Thyroid gland (tissue), 4 donors: Measurements from ENCODE around the gene SPAG7.

Experiments used
- CTCF ChIP-seq, 6 experiments: fragments of 200-600 bp in 3 of 6; fragments of 450-650 bp in 3 of 6; sonication (generic) in 3 of 6; IDR thresholded peaks; one replicate each; pipeline ENCODE4 v1.5.1; 2016 to 2019; ENCODE audit warnings: antibody characterized with exemption in 6 of 6, mild to moderate bottlenecking in 2 of 6, inconsistent platforms in 1 of 6, moderate library complexity in 1 of 6
- POLR2A ChIP-seq, 2 donors: fragments of 450-650 bp; IDR thresholded peaks; one replicate each; pipeline ENCODE4 v1.6.1; 2017; ENCODE audit warnings: antibody characterized with exemption in 2 of 2, mild to moderate bottlenecking in 2 of 2, moderate library complexity in 1 of 2

GRCh38 chr17:5002121-5002788 is 34.6 kb upstream of the SPAG7 start:
- TF ChIP-seq POLR2A (IDR thresholded peaks at IDR 0.05) (no peak), CTCF (IDR thresholded peaks at IDR 0.05) (no peak)
